MCF 10A (cell line): ENCODE data around the gene SYNGAP1. TPM values are rescaled to one million over a fixed set of nuclear protein-coding genes. Genes with fewer than 3 reads are reported as not detected.

ENCODE experiments used
- BruUV-seq: library from RNA; stranded (reverse); fragments of 400-500 nt; replicated peaks from 2 replicates; lab custom pipeline; 2021; lab: Mats Ljungman, UMichigan
- CTCF ChIA-PET: fragments of 300-600 bp; sonication (Branson Sonifier 250); formaldehyde crosslinking; extraction: SDS; loops from one replicate; lab custom pipeline; 2021; ENCODE audit warnings: antibody characterized with exemption, inconsistent platforms; lab: Yijun Ruan, JAX
- POLR2A ChIA-PET: fragments of 300-600, 350-650 bp; sonication (Branson Sonifier 250); formaldehyde crosslinking; extraction: SDS; loops from one replicate; lab custom pipeline; 2020; ENCODE audit warnings: antibody characterized with exemption, inconsistent platforms; lab: Yijun Ruan, JAX
- DNase-seq: peaks from one replicate; pipeline ENCODE4 v3.0.0-alpha.2; 2018; ENCODE audit not compliant: unreplicated experiment
- H3K27ac Mint-ChIP-seq: one replicate; pipeline ENCODE4 v1.8.0; 2022; ENCODE audit warnings: mild to moderate bottlenecking, low read depth, mixed read lengths; ENCODE audit not compliant: unreplicated experiment
- H3K27me3 Mint-ChIP-seq: one replicate; pipeline ENCODE4 v1.8.0; 2022; ENCODE audit warnings: mixed read lengths; ENCODE audit not compliant: insufficient read depth, unreplicated experiment
- H3K36me3 Mint-ChIP-seq: one replicate; pipeline ENCODE4 v1.8.0; 2022; ENCODE audit warnings: mild to moderate bottlenecking, moderate library complexity, mixed read lengths; ENCODE audit not compliant: insufficient read depth, unreplicated experiment
- H3K4me1 Mint-ChIP-seq: one replicate; pipeline ENCODE4 v1.8.0; 2022; ENCODE audit warnings: mixed read lengths; ENCODE audit not compliant: insufficient read depth, unreplicated experiment
- H3K4me3 Mint-ChIP-seq: one replicate; pipeline ENCODE4 v1.8.0; 2022; ENCODE audit warnings: mild to moderate bottlenecking, moderate library complexity, mixed read lengths; ENCODE audit not compliant: unreplicated experiment
- H3K9me3 Mint-ChIP-seq: one replicate; pipeline ENCODE4 v1.8.0; 2022; ENCODE audit warnings: mixed read lengths; ENCODE audit not compliant: unreplicated experiment
- intact Hi-C: fragments of 100-400 bp; cut with micrococcal nuclease; formaldehyde crosslinking; loops from 2 replicates; pipeline ENCODE4 v1.14.1; 2022
- total RNA-seq: library from RNA; stranded (reverse); gene quantifications from 2 replicates; pipeline ENCODE4 v1.2.3, GENCODE V29; 2022
- TF ChIP-seq, protein P1 (sequence below): fragments of 200-600 bp; IDR thresholded peaks from one replicate; pipeline ENCODE4 v1.8.0; 2022; ENCODE audit warnings: antibody characterized with exemption, mild to moderate bottlenecking; ENCODE audit not compliant: unreplicated experiment

The SYNGAP1 gene
- total RNA-seq, 1 experiment from 2014 or later, result 6.7 TPM

DNA sequence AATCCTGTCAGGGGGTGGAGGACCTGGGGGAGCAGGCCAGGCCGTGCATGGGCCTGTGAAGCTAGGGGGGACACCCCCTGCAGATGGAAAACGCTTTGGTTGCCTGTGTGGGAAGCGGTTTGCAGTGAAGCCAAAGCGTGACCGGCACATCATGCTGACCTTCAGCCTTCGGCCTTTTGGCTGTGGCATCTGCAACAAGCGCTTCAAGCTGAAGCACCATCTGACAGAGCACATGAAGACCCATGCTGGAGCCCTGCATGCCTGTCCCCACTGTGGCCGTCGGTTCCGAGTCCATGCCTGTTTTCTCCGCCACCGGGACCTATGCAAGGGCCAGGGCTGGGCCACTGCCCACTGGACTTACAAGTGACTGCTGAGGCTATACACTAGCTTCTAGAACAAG is 36.3 kb downstream of the SYNGAP1 start:
- ChIA-PET POLR2A (interaction anchor here (0.7 to 3.1 kb wide), 3 partner anchors 123 to 1671 kb away, joined by 3 to 19 read pairs (median 3); partner anchors contain the start of gene BAK1), CTCF (interaction anchor here (0.6 to 0.7 kb wide), 3 partner anchors 12 to 1341 kb away, joined by 3 read pairs; no protein-coding TSS in a partner anchor)
- intact Hi-C loops, result no loop called here
- H3K4me3 Mint-ChIP-seq, result no peak overlapping the region
- H3K9me3 Mint-ChIP-seq, result no peaks in the 10 kb centered on the region
- no peak overlapping the region for H3K27ac Mint-ChIP-seq
- H3K27me3 Mint-ChIP-seq, result no peaks in the 10 kb centered on the region
- no TSS peak for BruUV-seq
- H3K36me3 Mint-ChIP-seq, result peaks cover 15% of the 10 kb centered on the region
- TF ChIP-seq, protein P1, sequence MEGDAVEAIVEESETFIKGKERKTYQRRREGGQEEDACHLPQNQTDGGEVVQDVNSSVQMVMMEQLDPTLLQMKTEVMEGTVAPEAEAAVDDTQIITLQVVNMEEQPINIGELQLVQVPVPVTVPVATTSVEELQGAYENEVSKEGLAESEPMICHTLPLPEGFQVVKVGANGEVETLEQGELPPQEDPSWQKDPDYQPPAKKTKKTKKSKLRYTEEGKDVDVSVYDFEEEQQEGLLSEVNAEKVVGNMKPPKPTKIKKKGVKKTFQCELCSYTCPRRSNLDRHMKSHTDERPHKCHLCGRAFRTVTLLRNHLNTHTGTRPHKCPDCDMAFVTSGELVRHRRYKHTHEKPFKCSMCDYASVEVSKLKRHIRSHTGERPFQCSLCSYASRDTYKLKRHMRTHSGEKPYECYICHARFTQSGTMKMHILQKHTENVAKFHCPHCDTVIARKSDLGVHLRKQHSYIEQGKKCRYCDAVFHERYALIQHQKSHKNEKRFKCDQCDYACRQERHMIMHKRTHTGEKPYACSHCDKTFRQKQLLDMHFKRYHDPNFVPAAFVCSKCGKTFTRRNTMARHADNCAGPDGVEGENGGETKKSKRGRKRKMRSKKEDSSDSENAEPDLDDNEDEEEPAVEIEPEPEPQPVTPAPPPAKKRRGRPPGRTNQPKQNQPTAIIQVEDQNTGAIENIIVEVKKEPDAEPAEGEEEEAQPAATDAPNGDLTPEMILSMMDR, result no peak
- H3K4me1 Mint-ChIP-seq, result peaks cover 15% of the 10 kb centered on the region
- DNase-seq, result no peak

DNA sequence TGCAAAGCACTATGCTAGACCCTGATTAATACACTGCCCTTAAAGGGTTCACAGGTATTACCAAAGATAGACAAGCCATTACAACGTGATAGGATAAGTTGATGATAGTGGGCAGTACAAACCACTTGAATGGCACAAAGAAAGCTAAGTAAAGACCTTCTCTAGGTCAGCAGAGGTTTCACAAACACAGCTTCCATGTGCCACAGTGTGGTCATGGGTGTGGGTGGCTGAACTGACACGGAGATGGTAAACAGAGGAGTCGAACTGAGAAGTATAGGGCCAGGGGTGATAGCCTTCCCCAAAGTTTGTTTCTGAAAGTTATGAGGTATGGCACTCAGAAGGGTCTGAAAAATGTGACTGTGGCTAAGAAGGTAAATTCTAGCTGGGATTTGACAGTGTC is 38.8 kb downstream of the SYNGAP1 start:
- TF ChIP-seq, protein P1, result no peak
- intact Hi-C loops, result no loop called here
- no peak overlapping the region for H3K4me3 Mint-ChIP-seq
- H3K27ac Mint-ChIP-seq, result no peak overlapping the region
- H3K4me1 Mint-ChIP-seq, result peaks cover 7% of the 10 kb centered on the region
- peaks cover 15% of the 10 kb centered on the region for H3K36me3 Mint-ChIP-seq
- POLR2A ChIA-PET, result interaction anchor here (1.0 to 2.0 kb wide), 2 partner anchors 11 to 34 kb away, joined by 4 to 5 read pairs; no protein-coding TSS in a partner anchor
- H3K27me3 Mint-ChIP-seq, result no peaks in the 10 kb centered on the region
- CTCF ChIA-PET, result no interaction called here
- BruUV-seq, result no TSS peak
- H3K9me3 Mint-ChIP-seq, result no peaks in the 10 kb centered on the region
- DNase-seq, result no peak

DNA sequence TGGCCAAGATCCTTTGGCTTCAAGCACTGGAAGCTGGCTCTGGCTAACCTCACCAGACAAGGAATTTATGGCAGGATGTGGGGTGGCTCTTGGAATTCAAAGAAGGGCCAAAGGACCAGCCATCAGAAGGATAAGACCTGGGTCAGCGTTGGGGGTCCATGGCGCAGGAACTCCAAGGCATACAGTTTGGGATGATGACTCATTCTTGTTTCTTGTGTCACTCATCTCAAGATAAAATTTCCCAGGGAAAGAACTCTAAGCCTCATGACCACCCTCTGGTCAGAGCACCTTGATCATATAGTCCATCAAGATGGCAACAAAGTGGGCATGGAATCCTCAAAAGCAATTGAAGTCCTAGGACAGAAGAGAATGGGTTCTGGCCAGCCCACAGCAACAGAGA is 39.4 kb downstream of the SYNGAP1 start:
- no peaks in the 10 kb centered on the region for H3K27me3 Mint-ChIP-seq
- intact Hi-C loops, result no loop called here
- DNase-seq, result no peak
- POLR2A ChIA-PET, result interaction anchor here (1.0 to 2.0 kb wide), 2 partner anchors 11 to 34 kb away, joined by 4 to 5 read pairs; no protein-coding TSS in a partner anchor
- H3K4me3 Mint-ChIP-seq, result no peak overlapping the region
- no peak overlapping the region for H3K27ac Mint-ChIP-seq
- TF ChIP-seq, protein P1, result no peak
- no peaks in the 10 kb centered on the region for H3K9me3 Mint-ChIP-seq
- H3K36me3 Mint-ChIP-seq, result peaks cover 15% of the 10 kb centered on the region
- H3K4me1 Mint-ChIP-seq, result peaks cover 5% of the 10 kb centered on the region
- BruUV-seq, result no TSS peak
- CTCF ChIA-PET, result no interaction called here

DNA sequence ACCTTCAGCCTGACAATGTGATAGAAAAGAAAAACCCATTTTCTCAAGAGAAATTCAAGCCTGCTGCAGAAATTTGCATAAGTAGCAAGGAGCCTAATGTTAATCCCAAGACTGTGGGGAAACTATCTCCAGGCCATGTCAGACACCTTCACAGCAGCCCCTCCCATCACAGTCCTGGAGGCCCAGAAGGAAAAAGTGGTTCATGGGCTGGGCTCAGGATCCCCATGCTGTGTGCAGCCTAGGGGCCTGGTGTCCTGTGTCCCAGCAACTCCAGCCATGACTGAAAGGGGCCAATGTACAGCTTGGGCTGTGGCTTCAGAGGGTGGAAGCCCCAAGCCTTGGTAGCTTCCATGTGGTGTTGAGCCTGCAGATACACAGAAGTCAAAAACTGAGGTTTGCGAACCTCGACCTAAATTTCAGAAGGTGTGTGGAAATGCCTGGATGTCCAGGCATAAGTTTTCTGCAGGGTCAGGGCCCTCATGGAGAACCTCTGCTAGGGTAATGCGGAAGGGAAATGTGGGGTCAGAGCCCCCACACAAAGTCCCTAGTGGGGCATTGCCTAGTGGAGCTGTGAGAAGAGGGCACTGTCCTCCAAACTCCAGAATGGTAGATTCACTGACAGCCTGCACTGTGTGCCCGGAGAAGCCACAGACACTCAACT is 46.3 kb downstream of the SYNGAP1 start:
- H3K27ac Mint-ChIP-seq, result no peak overlapping the region
- no peaks in the 10 kb centered on the region for H3K4me1 Mint-ChIP-seq
- intact Hi-C loops, result no loop called here
- H3K36me3 Mint-ChIP-seq, result no peaks in the 10 kb centered on the region
- POLR2A ChIA-PET, result no interaction called here
- no TSS peak for BruUV-seq
- no peak for DNase-seq
- CTCF ChIA-PET, result no interaction called here
- H3K4me3 Mint-ChIP-seq, result no peak overlapping the region
- TF ChIP-seq, protein P1, result no peak
- no peaks in the 10 kb centered on the region for H3K27me3 Mint-ChIP-seq
- no peaks in the 10 kb centered on the region for H3K9me3 Mint-ChIP-seq
